PC-3 (cell line): ENCODE measurements around the gene RIPPLY3. TPM values are rescaled to one million over a fixed set of nuclear protein-coding genes. Genes with fewer than 3 reads are reported as not detected.

Source experiments
- total RNA-seq: library from RNA; depleted of rRNA; stranded (reverse); fragments of >200 nt; gene quantifications from 2 replicates; pipeline ENCODE4 v1.2.3, GENCODE V29; 2014; rRNA removed

RIPPLY3 gene
- total RNA-seq, 1 experiment from 2014 or later = 10.0 TPM

Other genes starting within 250 kb of the RIPPLY3 start
- 31.7 and 44.1 TPM in 2 replicates for gene HLCS, start 40.0 kb upstream of the RIPPLY3 start, total RNA-seq
- 17.1 and 20.1 TPM in 2 replicates for gene PIGP, start 66.4 kb downstream of the RIPPLY3 start, total RNA-seq
- gene TTC3, start 66.6 kb downstream of the RIPPLY3 start, total RNA-seq = 121 and 140 TPM in 2 replicates